ENCODE measurements around the gene CHTF18. TPM values are rescaled to one million over a fixed set of nuclear protein-coding genes. Genes with fewer than 3 reads are reported as not detected.

CHTF18 gene
- total RNA-seq, 1 donor from 2014 or later: 56.8 TPM

- H3K27ac Mint-ChIP-seq (ENCODE audit: unreplicated experiment): no peak overlapping the region
- no peaks in the 10 kb centered on the region for H3K4me1 Mint-ChIP-seq (ENCODE audit: unreplicated experiment)
- TF ChIP-seq CTCF (IDR thresholded peaks at IDR 0.05; ENCODE audit: unreplicated experiment): no peak
- H3K9me3 Mint-ChIP-seq (ENCODE audit: unreplicated experiment): no peaks in the 10 kb centered on the region
- peaks cover 4% of the 10 kb centered on the region for H3K27me3 Mint-ChIP-seq (ENCODE audit: unreplicated experiment)
- H3K4me3 Mint-ChIP-seq (ENCODE audit: unreplicated experiment): no peak overlapping the region
- H3K36me3 Mint-ChIP-seq (ENCODE audit: low read depth, unreplicated experiment): no peaks in the 10 kb centered on the region
- DNase-seq (ENCODE audit: low spot score): no peak
These were observed 26.6 kb upstream of the CHTF18 start for GRCh38 chr16:761625-762513.

GRCh38 chr16:762595-763268 lies 25.7 kb upstream of the CHTF18 start:
- H3K4me3 Mint-ChIP-seq (ENCODE audit: unreplicated experiment): no peak overlapping the region
- TF ChIP-seq CTCF (IDR thresholded peaks at IDR 0.05; ENCODE audit: unreplicated experiment): no peak
- H3K27ac Mint-ChIP-seq (ENCODE audit: unreplicated experiment): no peak overlapping the region
- no peaks in the 10 kb centered on the region for H3K36me3 Mint-ChIP-seq (ENCODE audit: low read depth, unreplicated experiment)
- DNase-seq (ENCODE audit: low spot score): no peak
- H3K27me3 Mint-ChIP-seq (ENCODE audit: unreplicated experiment): peaks cover 4% of the 10 kb centered on the region
- no peaks in the 10 kb centered on the region for H3K4me1 Mint-ChIP-seq (ENCODE audit: unreplicated experiment)
- H3K9me3 Mint-ChIP-seq (ENCODE audit: unreplicated experiment): no peaks in the 10 kb centered on the region

GRCh38 chr16:763369-764183 lies 24.8 kb upstream of the CHTF18 start:
- Mint-ChIP-seq H3K4me3 (ENCODE audit: unreplicated experiment) (no peak overlapping the region), H3K9me3 (ENCODE audit: unreplicated experiment) (no peaks in the 10 kb centered on the region), H3K27ac (ENCODE audit: unreplicated experiment) (no peak overlapping the region), H3K4me1 (ENCODE audit: unreplicated experiment) (no peaks in the 10 kb centered on the region), H3K36me3 (ENCODE audit: low read depth, unreplicated experiment) (no peaks in the 10 kb centered on the region), H3K27me3 (ENCODE audit: unreplicated experiment) (peaks cover 4% of the 10 kb centered on the region)
- DNase-seq (ENCODE audit: low spot score): no peak
- TF ChIP-seq CTCF (IDR thresholded peaks at IDR 0.05; ENCODE audit: unreplicated experiment): no peak

GRCh38 chr16:764184-764750 lies 24.2 kb upstream of the CHTF18 start:
- no peak for DNase-seq (ENCODE audit: low spot score)
- Mint-ChIP-seq H3K4me1 (ENCODE audit: unreplicated experiment) (no peaks in the 10 kb centered on the region), H3K9me3 (ENCODE audit: unreplicated experiment) (no peaks in the 10 kb centered on the region), H3K4me3 (ENCODE audit: unreplicated experiment) (no peak overlapping the region), H3K36me3 (ENCODE audit: low read depth, unreplicated experiment) (no peaks in the 10 kb centered on the region), H3K27me3 (ENCODE audit: unreplicated experiment) (peaks cover 4% of the 10 kb centered on the region), H3K27ac (ENCODE audit: unreplicated experiment) (no peak overlapping the region)
- TF ChIP-seq CTCF (IDR thresholded peaks at IDR 0.05; ENCODE audit: unreplicated experiment): no peak
